ENCODE data around the gene IL6. TPM values are rescaled to one million over a fixed set of nuclear protein-coding genes. Genes with fewer than 3 reads are reported as not detected.
"Not testable (repeated sequence)": the region's sequence is repeated elsewhere in the genome, so short reads cannot be mapped to it uniquely, and the experiment has no call there.

The IL6 gene
- total RNA-seq, 1 donor = 52.8 TPM

- Histone ChIP-seq H3K4me2 (ENCODE audit: insufficient read depth, low read length) (peak overlapping the region; percentile 20), H3K79me2 (ENCODE audit: insufficient read depth, low read length) (no peaks in the 10 kb centered on the region), H4K20me1 (ENCODE audit: insufficient read depth, low read length) (no peaks in the 10 kb centered on the region), H3K4me3 (ENCODE audit: insufficient read depth, low read length) (no peak overlapping the region), H3K36me3 (ENCODE audit: insufficient read depth, low read length) (no peaks in the 10 kb centered on the region), H3K9me3 (ENCODE audit: low read depth, low read length) (no peaks in the 10 kb centered on the region), H2AFZ (ENCODE audit: low read length) (peak overlapping the region; percentile 18), H3K27me3 (ENCODE audit: insufficient read depth, low read length) (no peaks in the 10 kb centered on the region), H3K4me1 (ENCODE audit: insufficient read depth, low read length) (peaks cover 16% of the 10 kb centered on the region), H3K27ac (ENCODE audit: low read depth, low read length) (peak overlapping the region; percentile 67)
- DNase-seq (ENCODE audit: insufficient read length, low spot score, missing footprints) = peak; percentile 89
- no peak for TF ChIP-seq CTCF (IDR thresholded peaks at IDR 0.05; ENCODE audit: extremely low read depth, low read depth, low read length)
Observed at GRCh38 chr7:22700559-22701002, 26.4 kb upstream of the IL6 start.

GRCh38 chr7:22702516-22702915 is 24.5 kb upstream of the IL6 start:
- H3K4me2 ChIP-seq (ENCODE audit: insufficient read depth, low read length) = no peak overlapping the region
- H4K20me1 ChIP-seq (ENCODE audit: insufficient read depth, low read length) = no peaks in the 10 kb centered on the region
- H3K9me3 ChIP-seq (ENCODE audit: low read depth, low read length) = no peaks in the 10 kb centered on the region
- no peaks in the 10 kb centered on the region for H3K79me2 ChIP-seq (ENCODE audit: insufficient read depth, low read length)
- no peak for TF ChIP-seq CTCF (IDR thresholded peaks at IDR 0.05; ENCODE audit: extremely low read depth, low read depth, low read length)
- DNase-seq (ENCODE audit: insufficient read length, low spot score, missing footprints) = no peak
- H3K36me3 ChIP-seq (ENCODE audit: insufficient read depth, low read length) = no peaks in the 10 kb centered on the region
- H2AFZ ChIP-seq (ENCODE audit: low read length) = no peak overlapping the region
- peaks cover 13% of the 10 kb centered on the region for H3K4me1 ChIP-seq (ENCODE audit: insufficient read depth, low read length)
- no peaks in the 10 kb centered on the region for H3K27me3 ChIP-seq (ENCODE audit: insufficient read depth, low read length)
- no peak overlapping the region for H3K4me3 ChIP-seq (ENCODE audit: insufficient read depth, low read length)
- H3K27ac ChIP-seq (ENCODE audit: low read depth, low read length) = no peak overlapping the region

- DNase-seq (ENCODE audit: insufficient read length, low spot score, missing footprints); H3K4me3 ChIP-seq (ENCODE audit: insufficient read depth, low read length); H3K36me3 ChIP-seq (ENCODE audit: insufficient read depth, low read length); H3K27ac ChIP-seq (ENCODE audit: low read depth, low read length); H3K27me3 ChIP-seq (ENCODE audit: insufficient read depth, low read length); H3K4me2 ChIP-seq (ENCODE audit: insufficient read depth, low read length); H3K79me2 ChIP-seq (ENCODE audit: insufficient read depth, low read length); H4K20me1 ChIP-seq (ENCODE audit: insufficient read depth, low read length); H2AFZ ChIP-seq (ENCODE audit: low read length); H3K9me3 ChIP-seq (ENCODE audit: low read depth, low read length): not testable (repeated sequence)
- H3K4me1 ChIP-seq (ENCODE audit: insufficient read depth, low read length) = peaks cover 13% of the 10 kb centered on the region
Observed at GRCh38 chr7:22703107-22703855, 23.7 kb upstream of the IL6 start.

GRCh38 chr7:22703978-22704610 is 22.9 kb upstream of the IL6 start:
- not testable (repeated sequence) for H4K20me1 ChIP-seq (ENCODE audit: insufficient read depth, low read length); H3K4me2 ChIP-seq (ENCODE audit: insufficient read depth, low read length); H3K36me3 ChIP-seq (ENCODE audit: insufficient read depth, low read length); DNase-seq (ENCODE audit: insufficient read length, low spot score, missing footprints); H3K4me3 ChIP-seq (ENCODE audit: insufficient read depth, low read length); H3K9me3 ChIP-seq (ENCODE audit: low read depth, low read length); H3K27ac ChIP-seq (ENCODE audit: low read depth, low read length); H2AFZ ChIP-seq (ENCODE audit: low read length); H3K27me3 ChIP-seq (ENCODE audit: insufficient read depth, low read length); H3K79me2 ChIP-seq (ENCODE audit: insufficient read depth, low read length)
- peaks cover 13% of the 10 kb centered on the region for H3K4me1 ChIP-seq (ENCODE audit: insufficient read depth, low read length)

GRCh38 chr7:22704722-22705121 is 22.3 kb upstream of the IL6 start:
- not testable (repeated sequence) for H3K27ac ChIP-seq (ENCODE audit: low read depth, low read length); H3K27me3 ChIP-seq (ENCODE audit: insufficient read depth, low read length); H4K20me1 ChIP-seq (ENCODE audit: insufficient read depth, low read length); DNase-seq (ENCODE audit: insufficient read length, low spot score, missing footprints); H3K4me2 ChIP-seq (ENCODE audit: insufficient read depth, low read length); H3K4me3 ChIP-seq (ENCODE audit: insufficient read depth, low read length); H3K79me2 ChIP-seq (ENCODE audit: insufficient read depth, low read length); H3K36me3 ChIP-seq (ENCODE audit: insufficient read depth, low read length); H2AFZ ChIP-seq (ENCODE audit: low read length); H3K9me3 ChIP-seq (ENCODE audit: low read depth, low read length)
- H3K4me1 ChIP-seq (ENCODE audit: insufficient read depth, low read length) = peaks cover 13% of the 10 kb centered on the region

- not testable (repeated sequence) for H3K79me2 ChIP-seq (ENCODE audit: insufficient read depth, low read length); H4K20me1 ChIP-seq (ENCODE audit: insufficient read depth, low read length)
Observed at GRCh38 chr7:22705874-22706273, 21.1 kb upstream of the IL6 start.

GRCh38 chr7:22707026-22707691 is 19.8 kb upstream of the IL6 start:
- H4K20me1 ChIP-seq (ENCODE audit: insufficient read depth, low read length); H3K4me3 ChIP-seq (ENCODE audit: insufficient read depth, low read length); DNase-seq (ENCODE audit: insufficient read length, low spot score, missing footprints); H3K4me2 ChIP-seq (ENCODE audit: insufficient read depth, low read length); H3K27me3 ChIP-seq (ENCODE audit: insufficient read depth, low read length); H3K36me3 ChIP-seq (ENCODE audit: insufficient read depth, low read length); H2AFZ ChIP-seq (ENCODE audit: low read length); H3K27ac ChIP-seq (ENCODE audit: low read depth, low read length); H3K9me3 ChIP-seq (ENCODE audit: low read depth, low read length); H3K79me2 ChIP-seq (ENCODE audit: insufficient read depth, low read length); H3K4me1 ChIP-seq (ENCODE audit: insufficient read depth, low read length): not testable (repeated sequence)

More at GRCh38 chr7:22705874-22706273, 21.1 kb upstream of the IL6 start:
- not testable (repeated sequence) for H3K36me3 ChIP-seq (ENCODE audit: insufficient read depth, low read length); H3K27ac ChIP-seq (ENCODE audit: low read depth, low read length); H2AFZ ChIP-seq (ENCODE audit: low read length); H3K4me2 ChIP-seq (ENCODE audit: insufficient read depth, low read length); H3K27me3 ChIP-seq (ENCODE audit: insufficient read depth, low read length); H3K9me3 ChIP-seq (ENCODE audit: low read depth, low read length); H3K4me1 ChIP-seq (ENCODE audit: insufficient read depth, low read length); H3K4me3 ChIP-seq (ENCODE audit: insufficient read depth, low read length); DNase-seq (ENCODE audit: insufficient read length, low spot score, missing footprints)
